GM12873 (cell line): Measurements from ENCODE around the gene FMO1.

Source experiments
- CTCF ChIP-seq: IDR thresholded peaks from 2 replicates; pipeline ENCODE4 v1.5.1; 2012; ENCODE audit warnings: low read depth, mild to moderate bottlenecking, moderate library complexity, low read length, control low read depth; ENCODE audit not compliant: insufficient read depth; ENCODE audit errors: missing control alignments

FMO1 gene

GRCh38 chr1:171266930-171267329 is 18.6 kb downstream of the FMO1 start:
- TF ChIP-seq CTCF = no peak

- TF ChIP-seq CTCF = no peak
Observed at GRCh38 chr1:171267391-171267790, 19.1 kb downstream of the FMO1 start.

DNA sequence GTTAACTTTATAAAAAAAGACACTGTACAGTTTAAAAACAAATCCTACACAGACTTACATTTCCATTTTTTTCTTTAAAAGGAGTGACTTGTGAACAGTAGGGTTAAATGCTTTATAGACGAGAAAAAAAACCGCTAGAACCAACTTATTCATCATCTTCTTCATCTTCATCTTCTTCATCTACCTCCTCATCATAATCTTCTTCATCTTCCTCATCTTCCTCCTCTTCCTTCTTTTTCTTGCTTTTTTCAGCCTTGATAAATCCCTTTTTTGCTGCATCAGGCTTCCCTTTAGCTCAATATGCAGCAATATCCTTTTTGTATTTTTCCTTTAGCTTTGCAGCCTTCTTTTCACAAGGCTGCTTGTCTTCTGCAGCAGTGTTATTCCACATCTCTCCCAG is 22.5 kb downstream of the FMO1 start:
- no peak for TF ChIP-seq CTCF

GRCh38 chr1:171277534-171277933 is 29.2 kb downstream of the FMO1 start:
- TF ChIP-seq CTCF = no peak

DNA sequence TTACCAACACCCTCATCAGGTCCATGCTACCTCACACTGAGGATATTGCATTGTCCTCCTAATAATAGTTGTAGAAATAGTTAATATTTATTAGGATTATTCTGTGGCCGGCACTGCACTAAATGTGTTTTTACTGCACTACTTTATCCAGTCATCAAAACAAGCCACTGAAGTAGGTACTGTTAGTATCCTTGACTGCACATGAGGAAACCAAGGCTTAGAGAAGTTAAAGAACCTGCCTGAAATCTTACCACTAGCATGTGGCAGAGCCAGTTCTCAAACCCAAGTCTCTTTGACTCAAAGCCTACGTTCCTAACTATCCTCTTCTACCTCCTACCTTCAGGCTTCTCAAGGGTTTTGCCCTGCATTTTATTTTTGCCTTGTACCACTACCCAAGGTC is 30.9 kb downstream of the FMO1 start:
- no peak for TF ChIP-seq CTCF

- no peak for TF ChIP-seq CTCF
Observed at GRCh38 chr1:171279678-171280077, 31.4 kb downstream of the FMO1 start.

- TF ChIP-seq CTCF = no peak
Observed at GRCh38 chr1:171280599-171280998, 32.3 kb downstream of the FMO1 start.

GRCh38 chr1:171286032-171286705 is 37.9 kb downstream of the FMO1 start:
- TF ChIP-seq CTCF = no peak
